Fibroblast of lung (primary cell): ENCODE results near the gene ADA.

ENCODE experiments used
- EZH2 ChIP-seq: IDR thresholded peaks from 2 replicates; pipeline ENCODE4 v1.5.1; 2012; ENCODE audit warnings: low read length, control low read depth, mild to moderate bottlenecking; ENCODE audit errors: missing control alignments
- TF ChIP-seq, protein P1 (sequence below), 2 donors: IDR thresholded peaks in 1 of 2; conservative IDR thresholded peaks in 1 of 2; 1 replicate in 1 of 2; 2 replicates in 1 of 2; pipeline ENCODE4 v1.5.1; 2011 to 2012; ENCODE audit warnings: low read length in 2 of 2, control low read depth in 1 of 2, inconsistent platforms in 1 of 2, low read depth in 1 of 2, mild to moderate bottlenecking in 1 of 2

GRCh38 chr20:44571362-44571988 lies 80.0 kb downstream of the ADA start:
- TF ChIP-seq EZH2: no peak
- TF ChIP-seq, protein P1, sequence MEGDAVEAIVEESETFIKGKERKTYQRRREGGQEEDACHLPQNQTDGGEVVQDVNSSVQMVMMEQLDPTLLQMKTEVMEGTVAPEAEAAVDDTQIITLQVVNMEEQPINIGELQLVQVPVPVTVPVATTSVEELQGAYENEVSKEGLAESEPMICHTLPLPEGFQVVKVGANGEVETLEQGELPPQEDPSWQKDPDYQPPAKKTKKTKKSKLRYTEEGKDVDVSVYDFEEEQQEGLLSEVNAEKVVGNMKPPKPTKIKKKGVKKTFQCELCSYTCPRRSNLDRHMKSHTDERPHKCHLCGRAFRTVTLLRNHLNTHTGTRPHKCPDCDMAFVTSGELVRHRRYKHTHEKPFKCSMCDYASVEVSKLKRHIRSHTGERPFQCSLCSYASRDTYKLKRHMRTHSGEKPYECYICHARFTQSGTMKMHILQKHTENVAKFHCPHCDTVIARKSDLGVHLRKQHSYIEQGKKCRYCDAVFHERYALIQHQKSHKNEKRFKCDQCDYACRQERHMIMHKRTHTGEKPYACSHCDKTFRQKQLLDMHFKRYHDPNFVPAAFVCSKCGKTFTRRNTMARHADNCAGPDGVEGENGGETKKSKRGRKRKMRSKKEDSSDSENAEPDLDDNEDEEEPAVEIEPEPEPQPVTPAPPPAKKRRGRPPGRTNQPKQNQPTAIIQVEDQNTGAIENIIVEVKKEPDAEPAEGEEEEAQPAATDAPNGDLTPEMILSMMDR (conservative IDR thresholded peaks at IDR 0.05 in 1 of 2, IDR thresholded peaks at IDR 0.05 in 1 of 2; ENCODE audit: low read depth in 1 of 2, low read length in 2 of 2): no peak
